Activated B cell treated with CpG ODN at 0.5 μM for 24 hours (primary cell): ENCODE data around the gene CHORDC1. TPM values are rescaled to one million over a fixed set of nuclear protein-coding genes. Genes with fewer than 3 reads are reported as not detected.

Experiments
- ATAC-seq: fragments of 200-7000 bp; cut with Tn5 transposase; one replicate; pipeline ENCODE4 v1.10.0; 2021; ENCODE audit warnings: low read depth, mild to moderate bottlenecking, moderate library complexity
- CTCF ChIA-PET: fragments of 350-600 bp; sonication (Branson Sonifier 250); formaldehyde crosslinking; loops from one replicate; lab custom pipeline; 2021; ENCODE audit warnings: antibody characterized with exemption; lab: Charles Lee
- POLR2A ChIA-PET: fragments of 350-600 bp; sonication (Branson Sonifier 250); formaldehyde crosslinking; loops from one replicate; lab custom pipeline; 2021; ENCODE audit warnings: antibody characterized with exemption; lab: Charles Lee
- DNase-seq: peaks from one replicate; pipeline ENCODE4 v3.0.0; 2022
- H3K27ac Mint-ChIP-seq: one replicate; pipeline ENCODE4 v1.8.0; 2020; ENCODE audit warnings: mixed read lengths
- H3K27me3 Mint-ChIP-seq: one replicate; pipeline ENCODE4 v1.8.0; 2021; ENCODE audit warnings: mixed read lengths
- H3K36me3 Mint-ChIP-seq: one replicate; pipeline ENCODE4 v1.8.0; 2021; ENCODE audit warnings: low read depth, mixed read lengths
- H3K4me1 Mint-ChIP-seq: one replicate; pipeline ENCODE4 v1.8.0; 2021; ENCODE audit warnings: mixed read lengths
- H3K4me3 Mint-ChIP-seq: one replicate; pipeline ENCODE4 v1.8.0; 2020; ENCODE audit warnings: mild to moderate bottlenecking, mixed read lengths
- H3K9me3 Mint-ChIP-seq: one replicate; pipeline ENCODE4 v1.8.0; 2020; ENCODE audit warnings: mixed read lengths
- intact Hi-C: fragments of 100-400 bp; cut with micrococcal nuclease; formaldehyde crosslinking; loops from one replicate; pipeline ENCODE4 v1.15.1; 2024
- total RNA-seq: library from RNA; stranded (reverse); gene quantifications from 2 replicates; pipeline ENCODE4 v1.2.3, GENCODE V29; 2022
- TF ChIP-seq, protein P1 (sequence below): fragments of 200-600 bp; IDR thresholded peaks from one replicate; pipeline ENCODE4 v1.8.0; 2022; ENCODE audit warnings: antibody characterized with exemption, mild to moderate bottlenecking

Gene CHORDC1
- total RNA-seq, 1 donor from 2014 or later, result 63.4 TPM

- intact Hi-C loops, result no loop called here
- no peaks in the 10 kb centered on the region for H3K36me3 Mint-ChIP-seq
- no peak overlapping the region for H3K4me3 Mint-ChIP-seq
- ChIA-PET POLR2A (no interaction called here), CTCF (no interaction called here)
- no peaks in the 10 kb centered on the region for H3K9me3 Mint-ChIP-seq
- TF ChIP-seq, protein P1, sequence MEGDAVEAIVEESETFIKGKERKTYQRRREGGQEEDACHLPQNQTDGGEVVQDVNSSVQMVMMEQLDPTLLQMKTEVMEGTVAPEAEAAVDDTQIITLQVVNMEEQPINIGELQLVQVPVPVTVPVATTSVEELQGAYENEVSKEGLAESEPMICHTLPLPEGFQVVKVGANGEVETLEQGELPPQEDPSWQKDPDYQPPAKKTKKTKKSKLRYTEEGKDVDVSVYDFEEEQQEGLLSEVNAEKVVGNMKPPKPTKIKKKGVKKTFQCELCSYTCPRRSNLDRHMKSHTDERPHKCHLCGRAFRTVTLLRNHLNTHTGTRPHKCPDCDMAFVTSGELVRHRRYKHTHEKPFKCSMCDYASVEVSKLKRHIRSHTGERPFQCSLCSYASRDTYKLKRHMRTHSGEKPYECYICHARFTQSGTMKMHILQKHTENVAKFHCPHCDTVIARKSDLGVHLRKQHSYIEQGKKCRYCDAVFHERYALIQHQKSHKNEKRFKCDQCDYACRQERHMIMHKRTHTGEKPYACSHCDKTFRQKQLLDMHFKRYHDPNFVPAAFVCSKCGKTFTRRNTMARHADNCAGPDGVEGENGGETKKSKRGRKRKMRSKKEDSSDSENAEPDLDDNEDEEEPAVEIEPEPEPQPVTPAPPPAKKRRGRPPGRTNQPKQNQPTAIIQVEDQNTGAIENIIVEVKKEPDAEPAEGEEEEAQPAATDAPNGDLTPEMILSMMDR, result no peak
- no peak overlapping the region for H3K27ac Mint-ChIP-seq
- no peak for DNase-seq
- ATAC-seq, result no peak
- H3K27me3 Mint-ChIP-seq, result no peaks in the 10 kb centered on the region
- no peaks in the 10 kb centered on the region for H3K4me1 Mint-ChIP-seq
These were observed 33.8 kb downstream of the CHORDC1 start for GRCh38 chr11:90189011-90189410.

DNA sequence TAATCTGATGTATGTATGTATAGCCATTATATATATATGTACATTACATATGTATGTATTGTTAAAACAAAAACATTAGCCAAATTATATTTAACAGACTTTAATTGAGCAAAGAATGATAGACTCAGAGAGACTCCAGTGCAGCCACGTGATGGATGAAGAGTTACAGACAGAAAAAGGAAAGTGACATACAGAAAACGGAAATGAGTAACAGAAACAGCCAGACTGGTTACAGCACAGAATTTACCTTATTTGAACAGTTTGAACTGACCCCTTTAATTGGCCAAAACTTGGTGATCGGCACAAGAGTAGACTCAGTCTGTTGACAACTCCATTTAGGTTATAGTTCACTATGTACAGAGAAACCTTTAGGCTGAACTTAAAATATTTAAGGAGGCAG lies 35.0 kb downstream of the CHORDC1 start:
- ATAC-seq (no peak), DNase-seq (no peak)
- CTCF ChIA-PET, result no interaction called here
- H3K4me3 Mint-ChIP-seq, result no peak overlapping the region
- H3K9me3 Mint-ChIP-seq, result no peaks in the 10 kb centered on the region
- H3K4me1 Mint-ChIP-seq, result no peaks in the 10 kb centered on the region
- no peaks in the 10 kb centered on the region for H3K36me3 Mint-ChIP-seq
- POLR2A ChIA-PET, result no interaction called here
- TF ChIP-seq, protein P1, result no peak
- no peaks in the 10 kb centered on the region for H3K27me3 Mint-ChIP-seq
- intact Hi-C loops, result no loop called here
- H3K27ac Mint-ChIP-seq, result no peak overlapping the region

DNA sequence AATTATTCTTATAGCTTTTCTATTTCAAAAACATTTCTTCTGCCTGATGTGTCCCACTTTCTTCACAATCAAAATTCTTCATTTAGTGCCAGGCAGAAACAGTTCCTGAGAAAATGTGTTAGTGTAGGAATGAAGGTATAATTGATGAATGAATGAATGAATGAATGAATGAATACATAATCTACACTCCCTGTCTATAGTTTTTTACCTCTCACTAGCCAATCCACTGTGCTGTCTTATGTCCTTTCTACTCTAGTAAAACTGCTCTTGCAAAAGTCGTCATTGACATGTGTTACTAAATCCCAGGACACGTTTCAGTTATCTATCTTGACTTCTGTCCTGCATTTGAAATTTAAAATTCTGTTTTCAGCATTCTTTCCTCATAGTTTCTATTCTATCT lies 42.9 kb downstream of the CHORDC1 start:
- ChIA-PET CTCF (no interaction called here), POLR2A (no interaction called here)
- no peaks in the 10 kb centered on the region for H3K9me3 Mint-ChIP-seq
- DNase-seq, result no peak
- no peaks in the 10 kb centered on the region for H3K4me1 Mint-ChIP-seq
- no peak overlapping the region for H3K4me3 Mint-ChIP-seq
- intact Hi-C loops, result no loop called here
- no peak for ATAC-seq
- peaks cover 3% of the 10 kb centered on the region for H3K27me3 Mint-ChIP-seq
- no peak overlapping the region for H3K27ac Mint-ChIP-seq
- H3K36me3 Mint-ChIP-seq, result no peaks in the 10 kb centered on the region
- TF ChIP-seq, protein P1, result no peak

GRCh38 chr11:90178751-90179150 lies 44.1 kb downstream of the CHORDC1 start:
- Mint-ChIP-seq H3K4me1 (no peaks in the 10 kb centered on the region), H3K36me3 (no peaks in the 10 kb centered on the region), H3K9me3 (no peaks in the 10 kb centered on the region), H3K27ac (no peak overlapping the region), H3K4me3 (no peak overlapping the region), H3K27me3 (peaks cover 3% of the 10 kb centered on the region)
- ATAC-seq (no peak), DNase-seq (no peak)
- ChIA-PET POLR2A (no interaction called here), CTCF (no interaction called here)
- TF ChIP-seq, protein P1, result no peak
- intact Hi-C loops, result no loop called here

GRCh38 chr11:90176069-90176468 lies 46.8 kb downstream of the CHORDC1 start:
- H3K4me1 Mint-ChIP-seq, result no peaks in the 10 kb centered on the region
- intact Hi-C loops, result no loop called here
- no peak overlapping the region for H3K27ac Mint-ChIP-seq
- TF ChIP-seq, protein P1, result no peak
- no peaks in the 10 kb centered on the region for H3K9me3 Mint-ChIP-seq
- DNase-seq (no peak), ATAC-seq (no peak)
- H3K36me3 Mint-ChIP-seq, result no peaks in the 10 kb centered on the region
- H3K27me3 Mint-ChIP-seq, result peaks cover 3% of the 10 kb centered on the region
- ChIA-PET CTCF (no interaction called here), POLR2A (no interaction called here)
- H3K4me3 Mint-ChIP-seq, result no peak overlapping the region
